ENCODE measurements around the gene DGKI.

DGKI gene

DNA sequence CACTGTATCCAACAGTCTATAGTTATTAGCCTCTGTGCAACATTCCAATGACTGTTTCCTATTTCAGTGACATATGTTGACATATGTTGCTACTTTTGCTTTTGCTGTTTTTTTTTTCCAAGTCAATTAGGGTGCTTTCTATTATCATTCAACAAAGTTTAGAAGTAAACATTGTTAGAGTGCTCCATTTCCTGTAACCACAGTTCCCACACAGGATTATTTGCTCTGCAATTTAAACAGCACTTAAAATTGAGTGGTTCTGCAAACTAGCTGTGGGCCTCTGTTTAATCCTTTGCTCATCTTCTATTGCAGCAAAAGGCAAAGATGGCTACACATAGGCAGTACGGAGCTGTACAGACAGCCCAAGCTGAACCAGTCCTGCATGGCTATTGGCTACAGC is 456.7 kb downstream of the DGKI start (continued):
- no peak for TF ChIP-seq ZBTB11 (tag by site-specific recombination; conservative IDR thresholded peaks at IDR 0.05; ENCODE audit: low read depth)
- no peak for TF ChIP-seq ZNF560 (tag by site-specific recombination; IDR thresholded peaks at IDR 0.05; ENCODE audit: borderline replicate concordance)
- no peak for TF ChIP-seq ZNF776 (tag by site-specific recombination; IDR thresholded peaks at IDR 0.05; ENCODE audit: borderline replicate concordance)
- TF ChIP-seq, protein P1, sequence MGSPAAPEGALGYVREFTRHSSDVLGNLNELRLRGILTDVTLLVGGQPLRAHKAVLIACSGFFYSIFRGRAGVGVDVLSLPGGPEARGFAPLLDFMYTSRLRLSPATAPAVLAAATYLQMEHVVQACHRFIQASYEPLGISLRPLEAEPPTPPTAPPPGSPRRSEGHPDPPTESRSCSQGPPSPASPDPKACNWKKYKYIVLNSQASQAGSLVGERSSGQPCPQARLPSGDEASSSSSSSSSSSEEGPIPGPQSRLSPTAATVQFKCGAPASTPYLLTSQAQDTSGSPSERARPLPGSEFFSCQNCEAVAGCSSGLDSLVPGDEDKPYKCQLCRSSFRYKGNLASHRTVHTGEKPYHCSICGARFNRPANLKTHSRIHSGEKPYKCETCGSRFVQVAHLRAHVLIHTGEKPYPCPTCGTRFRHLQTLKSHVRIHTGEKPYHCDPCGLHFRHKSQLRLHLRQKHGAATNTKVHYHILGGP (tag by site-specific recombination; IDR thresholded peaks at IDR 0.05) = no peak

DNA sequence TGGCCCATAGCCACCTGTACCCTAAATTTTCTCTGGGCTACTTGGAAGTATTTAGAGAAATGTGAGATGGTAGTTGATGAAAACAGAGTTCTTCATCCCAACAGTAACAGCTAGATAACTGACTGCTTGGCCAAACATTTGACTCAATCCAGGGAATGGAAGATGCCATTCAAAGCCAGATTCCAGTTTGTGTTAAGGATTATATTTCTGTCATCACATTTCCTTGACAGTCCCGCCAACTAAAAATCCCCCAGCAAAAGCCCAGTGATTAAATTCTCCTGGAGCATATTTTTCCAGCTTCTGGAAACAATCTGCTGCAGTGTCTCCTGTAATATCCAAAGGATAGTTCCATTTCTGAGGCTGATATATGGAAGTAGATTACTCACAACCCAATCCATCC is 457.9 kb downstream of the DGKI start:
- TF ChIP-seq ZFHX2 (tag by site-specific recombination; conservative IDR thresholded peaks at IDR 0.05) (no peak), SCRT2 (tag by site-specific recombination; IDR thresholded peaks at IDR 0.05) (no peak), ZNF791 (tag by site-specific recombination; IDR thresholded peaks at IDR 0.05) (no peak), ZNF549 (tag by site-specific recombination; IDR thresholded peaks at IDR 0.05) (no peak), ZNF19 (tag by site-specific recombination; IDR thresholded peaks at IDR 0.05; ENCODE audit: low read depth) (no peak), ZNF544 (tag by site-specific recombination; IDR thresholded peaks at IDR 0.05) (no peak), ZNF133 (tag by site-specific recombination; IDR thresholded peaks at IDR 0.05) (no peak), REST (tag by site-specific recombination; IDR thresholded peaks at IDR 0.05) (no peak), HOXC10 (CRISPR knock-in tag; IDR thresholded peaks at IDR 0.05) (no peak), ZNF280D (tag by site-specific recombination; IDR thresholded peaks at IDR 0.05) (no peak), ZNF610 (tag by site-specific recombination; IDR thresholded peaks at IDR 0.05; ENCODE audit: borderline replicate concordance) (no peak), ZNF398 (tag by site-specific recombination; IDR thresholded peaks at IDR 0.05) (no peak), ZNF558 (tag by site-specific recombination; IDR thresholded peaks at IDR 0.05) (no peak), KLF9 (tag by site-specific recombination; IDR thresholded peaks at IDR 0.05; ENCODE audit: low read depth) (no peak)
- TF ChIP-seq, protein P2, sequence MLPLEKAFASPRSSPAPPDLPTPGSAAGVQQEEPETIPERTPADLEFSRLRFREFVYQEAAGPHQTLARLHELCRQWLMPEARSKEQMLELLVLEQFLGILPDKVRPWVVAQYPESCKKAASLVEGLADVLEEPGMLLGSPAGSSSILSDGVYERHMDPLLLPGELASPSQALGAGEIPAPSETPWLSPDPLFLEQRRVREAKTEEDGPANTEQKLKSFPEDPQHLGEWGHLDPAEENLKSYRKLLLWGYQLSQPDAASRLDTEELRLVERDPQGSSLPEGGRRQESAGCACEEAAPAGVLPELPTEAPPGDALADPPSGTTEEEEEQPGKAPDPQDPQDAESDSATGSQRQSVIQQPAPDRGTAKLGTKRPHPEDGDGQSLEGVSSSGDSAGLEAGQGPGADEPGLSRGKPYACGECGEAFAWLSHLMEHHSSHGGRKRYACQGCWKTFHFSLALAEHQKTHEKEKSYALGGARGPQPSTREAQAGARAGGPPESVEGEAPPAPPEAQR (tag by site-specific recombination; IDR thresholded peaks at IDR 0.05) = no peak
- CTCF ChIA-PET = no interaction called here

More for the DNA sequence above, 457.9 kb downstream of the DGKI start:
- Histone ChIP-seq H3K36me3 (ENCODE audit: control insufficient read depth in 2 of 2, insufficient read depth in 1 of 2, low read length in 2 of 2) (no peaks in the 10 kb centered on the region), H3K27ac (ENCODE audit: extremely low read depth, low read depth, low read length) (no peak overlapping the region), H3K4me1 (ENCODE audit: control insufficient read depth, insufficient read depth, low read length) (no peaks in the 10 kb centered on the region), H3K9me3 (ENCODE audit: control insufficient read depth, insufficient read depth, low read depth, low read length) (no peaks in the 10 kb centered on the region), H3K4me3 (ENCODE audit: low read depth, low read length) (no peak overlapping the region)
- POLR2A ChIA-PET = no interaction called here
